DND-41 (cell line): Measurements from ENCODE around the gene GLIPR2.

Experiments used
- ATAC-seq: fragments of 200-7000 bp; cut with Tn5 transposase; 3 replicates; pipeline ENCODE4 v1.9.1; 2021; ENCODE audit warnings: low read depth; ENCODE audit not compliant: insufficient read depth
- DNase-seq: peaks from one replicate; pipeline ENCODE4 v3.0.0-alpha.2; 2020
- H2AFZ ChIP-seq: 2 replicates; pipeline ENCODE4 v1.6.0; 2012; ENCODE audit warnings: low read depth, low read length
- H3K27ac ChIP-seq: 2 replicates; pipeline ENCODE4 v1.5.1; 2012; ENCODE audit warnings: low read length, inconsistent platforms
- H3K27me3 ChIP-seq: fragments of 200-600 bp; sonication (generic); 2 replicates; pipeline ENCODE4 v1.6.0; 2012; ENCODE audit warnings: low read length, mild to moderate bottlenecking, inconsistent platforms; ENCODE audit not compliant: insufficient read depth, poor library complexity
- H3K36me3 ChIP-seq: 2 replicates; pipeline ENCODE4 v1.5.1; 2012; ENCODE audit warnings: low read length, inconsistent platforms; ENCODE audit not compliant: insufficient read depth
- H3K4me1 ChIP-seq: 2 replicates; pipeline ENCODE4 v1.5.1; 2012; ENCODE audit warnings: mild to moderate bottlenecking, low read length; ENCODE audit not compliant: insufficient read depth
- H3K4me2 ChIP-seq: 2 replicates; pipeline ENCODE4 v1.6.0; 2012; ENCODE audit warnings: mild to moderate bottlenecking, moderate library complexity, low read length, inconsistent platforms; ENCODE audit not compliant: insufficient read depth
- H3K4me3 ChIP-seq, 2 experiments: fragments of 200-600 bp in 1 of 2; shearing (Covaris generic) in 1 of 2; 2 replicates each; pipeline ENCODE4 v1.5.1; 2012 to 2016; ENCODE audit warnings: inconsistent platforms in 2 of 2, low read length in 2 of 2, mild to moderate bottlenecking in 2 of 2, low read depth in 1 of 2, moderate library complexity in 1 of 2
- H3K79me2 ChIP-seq: 2 replicates; pipeline ENCODE4 v1.6.0; 2012; ENCODE audit warnings: low read length, inconsistent platforms; ENCODE audit not compliant: insufficient read depth
- H3K9ac ChIP-seq: 2 replicates; pipeline ENCODE4 v1.6.0; 2012; ENCODE audit warnings: low read depth, mild to moderate bottlenecking, inconsistent platforms, low read length, moderate library complexity
- H3K9me3 ChIP-seq: 2 replicates; pipeline ENCODE4 v1.5.1; 2012; ENCODE audit warnings: low read length, moderate library complexity, mild to moderate bottlenecking, inconsistent platforms; ENCODE audit not compliant: insufficient read depth, severe bottlenecking
- H4K20me1 ChIP-seq: 2 replicates; pipeline ENCODE4 v1.6.0; 2012; ENCODE audit warnings: low read length; ENCODE audit not compliant: insufficient read depth
- EZH2 ChIP-seq: IDR thresholded peaks from 3 replicates; pipeline ENCODE4 v1.6.1; 2012; ENCODE audit warnings: borderline replicate concordance, low read depth, mild to moderate bottlenecking, moderate library complexity, low read length, inconsistent platforms; ENCODE audit not compliant: severe bottlenecking
- TF ChIP-seq, protein P1 (sequence below): IDR thresholded peaks from 2 replicates; pipeline ENCODE4 v1.5.1; 2012; ENCODE audit warnings: borderline replicate concordance, low read length, moderate library complexity, mild to moderate bottlenecking; ENCODE audit not compliant: poor library complexity, severe bottlenecking; ENCODE audit errors: extremely low read depth

The GLIPR2 gene

DNA sequence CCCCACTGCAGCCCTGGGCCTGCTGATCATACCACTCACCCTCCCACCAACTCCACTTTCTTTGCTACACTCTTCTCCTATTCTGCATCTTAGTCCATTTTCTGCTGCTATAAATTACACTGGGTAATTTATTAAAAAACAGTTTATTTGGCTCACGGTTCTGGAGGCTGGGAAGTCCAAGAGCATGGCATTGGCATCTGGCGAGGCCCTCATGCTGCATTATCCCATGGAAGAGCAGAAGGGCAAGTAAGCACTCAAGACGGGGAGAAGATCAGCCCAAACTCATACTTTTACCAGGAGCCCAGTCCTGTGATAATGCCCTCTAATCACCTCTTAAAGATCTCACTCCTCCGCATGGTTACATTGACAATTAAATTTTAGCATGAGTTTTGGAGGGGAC is 9.4 kb downstream of the GLIPR2 start:
- no peak for ATAC-seq
- no peak overlapping the region for H3K27ac ChIP-seq
- H3K27me3 ChIP-seq: no peaks in the 10 kb centered on the region
- H3K4me3 ChIP-seq: no peak overlapping the region
- no peak for TF ChIP-seq EZH2
- TF ChIP-seq, protein P1, sequence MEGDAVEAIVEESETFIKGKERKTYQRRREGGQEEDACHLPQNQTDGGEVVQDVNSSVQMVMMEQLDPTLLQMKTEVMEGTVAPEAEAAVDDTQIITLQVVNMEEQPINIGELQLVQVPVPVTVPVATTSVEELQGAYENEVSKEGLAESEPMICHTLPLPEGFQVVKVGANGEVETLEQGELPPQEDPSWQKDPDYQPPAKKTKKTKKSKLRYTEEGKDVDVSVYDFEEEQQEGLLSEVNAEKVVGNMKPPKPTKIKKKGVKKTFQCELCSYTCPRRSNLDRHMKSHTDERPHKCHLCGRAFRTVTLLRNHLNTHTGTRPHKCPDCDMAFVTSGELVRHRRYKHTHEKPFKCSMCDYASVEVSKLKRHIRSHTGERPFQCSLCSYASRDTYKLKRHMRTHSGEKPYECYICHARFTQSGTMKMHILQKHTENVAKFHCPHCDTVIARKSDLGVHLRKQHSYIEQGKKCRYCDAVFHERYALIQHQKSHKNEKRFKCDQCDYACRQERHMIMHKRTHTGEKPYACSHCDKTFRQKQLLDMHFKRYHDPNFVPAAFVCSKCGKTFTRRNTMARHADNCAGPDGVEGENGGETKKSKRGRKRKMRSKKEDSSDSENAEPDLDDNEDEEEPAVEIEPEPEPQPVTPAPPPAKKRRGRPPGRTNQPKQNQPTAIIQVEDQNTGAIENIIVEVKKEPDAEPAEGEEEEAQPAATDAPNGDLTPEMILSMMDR: no peak
- H3K36me3 ChIP-seq: no peaks in the 10 kb centered on the region
- no peaks in the 10 kb centered on the region for H4K20me1 ChIP-seq
- H3K4me1 ChIP-seq: peaks cover 12% of the 10 kb centered on the region
- H2AFZ ChIP-seq: no peak overlapping the region
- no peak overlapping the region for H3K9ac ChIP-seq
- no peak for DNase-seq
- H3K79me2 ChIP-seq: no peaks in the 10 kb centered on the region
- no peaks in the 10 kb centered on the region for H3K9me3 ChIP-seq
- no peak overlapping the region for H3K4me2 ChIP-seq

DNA sequence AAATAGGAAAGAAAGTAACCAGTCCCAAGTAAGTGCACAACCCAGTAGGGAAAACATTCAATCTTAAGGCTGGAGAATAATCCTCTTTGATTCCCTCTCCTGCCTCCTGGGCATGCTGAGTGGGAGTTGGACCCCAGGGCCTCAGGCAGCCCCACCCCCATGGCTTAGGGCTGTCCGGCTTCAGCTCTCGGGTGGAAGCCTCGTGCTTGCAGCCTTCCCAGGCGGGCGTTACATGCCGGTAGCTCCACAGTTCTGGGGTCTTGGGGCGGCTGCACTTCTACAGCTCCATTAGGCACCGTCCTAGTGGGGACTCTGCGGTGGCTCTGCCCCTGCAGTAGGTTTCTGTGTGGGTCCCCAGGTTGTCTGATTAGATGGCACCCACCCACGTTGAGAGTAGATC is 10.1 kb downstream of the GLIPR2 start:
- DNase-seq (no peak), ATAC-seq (no peak)
- Histone ChIP-seq H3K9me3 (no peaks in the 10 kb centered on the region), H3K9ac (no peak overlapping the region), H3K79me2 (no peaks in the 10 kb centered on the region), H3K27me3 (no peaks in the 10 kb centered on the region), H3K36me3 (no peaks in the 10 kb centered on the region), H3K4me3 (no peak overlapping the region), H2AFZ (no peak overlapping the region), H4K20me1 (no peaks in the 10 kb centered on the region), H3K27ac (no peak overlapping the region), H3K4me2 (no peak overlapping the region), H3K4me1 (peaks cover 16% of the 10 kb centered on the region)
- TF ChIP-seq, protein P1: no peak
- no peak for TF ChIP-seq EZH2

DNA sequence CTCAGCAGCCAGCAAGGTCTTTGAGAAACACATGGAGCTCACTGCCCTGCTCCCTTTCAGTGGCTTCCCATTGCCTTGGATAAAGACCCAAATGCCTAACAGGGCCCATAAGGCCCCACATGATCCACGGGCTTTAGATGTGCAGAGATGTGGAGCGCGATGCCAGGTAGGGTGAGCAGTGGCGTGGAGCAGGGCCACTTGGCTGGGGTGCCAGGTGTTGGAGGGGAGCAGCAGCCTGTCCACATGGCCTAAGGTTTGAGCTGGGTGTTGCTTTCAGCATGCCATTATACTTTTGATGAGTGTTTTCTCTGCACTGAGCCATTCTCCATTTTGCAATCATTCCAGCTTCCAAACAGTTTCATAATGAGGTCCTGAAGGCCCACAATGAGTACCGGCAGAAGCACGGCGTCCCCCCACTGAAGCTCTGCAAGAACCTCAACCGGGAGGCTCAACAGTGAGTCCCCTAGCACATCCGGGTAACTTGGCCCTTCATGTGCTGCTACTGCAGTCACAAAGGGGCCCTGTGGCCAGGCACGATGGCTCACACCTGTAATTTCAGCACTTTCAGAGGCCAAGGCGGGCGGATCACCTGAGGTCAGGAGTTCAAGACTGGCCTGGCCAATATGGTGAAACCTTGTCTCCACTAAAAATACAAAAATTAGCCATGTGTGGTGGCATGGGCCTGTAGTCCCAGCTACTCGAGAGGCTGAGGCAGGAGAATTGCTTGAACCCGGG is 11.1 kb downstream of the GLIPR2 start:
- Histone ChIP-seq H3K9me3 (no peaks in the 10 kb centered on the region), H2AFZ (no peak overlapping the region), H3K27ac (no peak overlapping the region), H3K36me3 (no peaks in the 10 kb centered on the region), H3K27me3 (no peaks in the 10 kb centered on the region), H3K9ac (no peak overlapping the region), H4K20me1 (no peaks in the 10 kb centered on the region), H3K79me2 (no peaks in the 10 kb centered on the region), H3K4me3 (no peak overlapping the region), H3K4me1 (peaks cover 26% of the 10 kb centered on the region), H3K4me2 (no peak overlapping the region)
- no peak for DNase-seq
- no peak for ATAC-seq
- no peak for TF ChIP-seq EZH2
- TF ChIP-seq, protein P1: no peak
